Activated CD8-positive, alpha-beta T cell treated with anti-CD3 and anti-CD28 coated beads for 36 hours (primary cell): ENCODE results near the gene TMEM232. TPM values are rescaled to one million over a fixed set of nuclear protein-coding genes. Genes with fewer than 3 reads are reported as not detected.

Experiments used
- ATAC-seq: fragments of 200-7000 bp; cut with Tn5 transposase; one replicate; pipeline ENCODE4 v1.10.0; 2021; ENCODE audit warnings: mild to moderate bottlenecking, moderate library complexity
- CTCF ChIA-PET: fragments of 350-600 bp; sonication (Branson Sonifier 250); formaldehyde crosslinking; loops from one replicate; lab custom pipeline; 2021; ENCODE audit warnings: antibody characterized with exemption; lab: Charles Lee
- POLR2A ChIA-PET: fragments of 350-600 bp; sonication (Branson Sonifier 250); formaldehyde crosslinking; loops from one replicate; lab custom pipeline; 2021; ENCODE audit warnings: antibody characterized with exemption; lab: Charles Lee
- DNase-seq: peaks from one replicate; pipeline ENCODE4 v3.0.0-alpha.2; 2020
- H3K27ac Mint-ChIP-seq: one replicate; pipeline ENCODE4 v1.8.0; 2021; ENCODE audit warnings: mild to moderate bottlenecking, mixed read lengths
- H3K27me3 Mint-ChIP-seq: one replicate; pipeline ENCODE4 v1.8.0; 2021; ENCODE audit warnings: mixed read lengths
- H3K36me3 Mint-ChIP-seq: one replicate; pipeline ENCODE4 v1.8.0; 2021; ENCODE audit warnings: low read depth, mixed read lengths
- H3K4me1 Mint-ChIP-seq: one replicate; pipeline ENCODE4 v1.8.0; 2021; ENCODE audit warnings: low read depth, mixed read lengths
- H3K4me3 Mint-ChIP-seq: one replicate; pipeline ENCODE4 v1.8.0; 2021; ENCODE audit warnings: mild to moderate bottlenecking, moderate library complexity, mixed read lengths
- H3K9me3 Mint-ChIP-seq: one replicate; pipeline ENCODE4 v1.8.0; 2021; ENCODE audit warnings: mixed read lengths
- CTCF ChIP-seq: fragments of 200-600 bp; IDR thresholded peaks from one replicate; pipeline ENCODE4 v1.8.0; 2022; ENCODE audit warnings: antibody characterized with exemption, mild to moderate bottlenecking
- intact Hi-C: fragments of 100-400 bp; cut with micrococcal nuclease; formaldehyde crosslinking; loops from one replicate; pipeline ENCODE4 v1.10.0; 2022
- total RNA-seq, 2 experiments: library from RNA; stranded (reverse); gene quantifications; one replicate each; pipeline ENCODE4 v1.2.3, GENCODE V29; 2021

Gene TMEM232
- total RNA-seq, 2 experiments from 2014 or later = 0.27 to 0.49 TPM

DNA sequence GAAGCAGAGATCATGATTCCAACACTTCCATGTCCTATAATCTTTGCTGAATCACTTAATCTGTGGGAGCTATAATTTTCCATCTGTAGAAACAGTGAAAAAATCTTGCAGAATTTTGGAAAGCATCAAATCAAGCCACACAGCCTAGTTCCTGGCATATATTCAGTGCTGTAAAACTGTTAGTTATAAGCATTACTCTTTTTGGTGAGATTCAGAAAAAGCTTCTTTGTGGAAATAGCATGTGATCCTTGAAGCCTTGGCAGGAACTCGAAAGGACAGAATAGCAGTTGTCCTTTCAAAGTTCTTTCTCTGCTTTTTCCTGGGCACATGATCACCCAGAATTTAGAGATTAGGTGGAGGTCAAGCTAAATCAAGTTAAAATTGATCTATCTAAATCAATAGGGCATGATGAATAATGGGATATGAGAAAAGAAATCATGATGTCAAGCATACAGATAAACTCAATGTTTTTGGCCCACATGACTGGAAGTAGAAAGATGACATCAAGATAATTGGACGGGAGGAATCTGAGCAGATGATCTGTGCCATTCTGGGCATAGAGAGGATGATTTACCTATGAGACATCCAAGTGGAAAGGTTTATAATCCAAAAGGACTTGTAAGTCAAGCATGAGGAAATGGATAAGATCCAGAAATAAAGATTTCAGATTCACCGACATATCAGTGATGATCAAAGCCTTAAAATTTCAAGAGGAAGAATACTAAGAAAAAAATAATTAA is 73.1 kb downstream of the TMEM232 start:
- intact Hi-C loops = no loop called here
- POLR2A ChIA-PET = no interaction called here
- no peak overlapping the region for H3K4me3 Mint-ChIP-seq
- no peak for TF ChIP-seq CTCF
- DNase-seq (no peak), ATAC-seq (no peak)
- CTCF ChIA-PET = interaction anchor here (1.1 kb wide), 1 partner anchor 8 kb away, joined by 3 read pairs; no protein-coding TSS in a partner anchor
- H3K9me3 Mint-ChIP-seq = no peaks in the 10 kb centered on the region
- H3K27ac Mint-ChIP-seq = no peak overlapping the region
- no peaks in the 10 kb centered on the region for H3K36me3 Mint-ChIP-seq
- H3K4me1 Mint-ChIP-seq = no peaks in the 10 kb centered on the region
- H3K27me3 Mint-ChIP-seq = peaks cover 5% of the 10 kb centered on the region

DNA sequence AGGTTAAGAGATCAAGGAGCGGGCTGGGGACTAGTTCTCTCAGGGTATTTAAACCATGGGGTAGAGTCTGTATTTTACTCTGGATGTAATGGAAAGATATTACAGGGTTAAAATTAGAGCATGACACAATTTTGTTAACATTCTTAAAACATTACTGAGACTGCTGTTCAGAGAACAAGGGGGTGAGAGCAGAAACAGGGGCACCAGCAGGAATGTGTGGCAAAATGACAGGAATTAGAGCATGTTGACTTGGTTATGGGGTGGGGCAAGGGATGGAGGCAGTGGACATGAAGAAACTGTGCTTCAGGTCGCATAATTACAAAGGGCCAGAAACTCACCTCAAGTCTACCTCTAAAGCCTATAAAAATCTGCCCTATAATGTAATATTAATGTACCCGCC is 75.0 kb downstream of the TMEM232 start:
- DNase-seq (no peak), ATAC-seq (no peak)
- CTCF ChIA-PET = no interaction called here
- Mint-ChIP-seq H3K4me3 (no peak overlapping the region), H3K36me3 (no peaks in the 10 kb centered on the region), H3K27ac (no peak overlapping the region), H3K4me1 (no peaks in the 10 kb centered on the region), H3K27me3 (peaks cover 7% of the 10 kb centered on the region), H3K9me3 (no peaks in the 10 kb centered on the region)
- TF ChIP-seq CTCF = no peak
- intact Hi-C loops = no loop called here
- POLR2A ChIA-PET = no interaction called here

GRCh38 chr5:110644357-110644756 is 82.1 kb downstream of the TMEM232 start:
- H3K4me3 Mint-ChIP-seq = no peak overlapping the region
- intact Hi-C loops = no loop called here
- CTCF ChIA-PET = interaction anchor here (0.8 kb wide), 1 partner anchor 17 kb away, joined by 3 read pairs; no protein-coding TSS in a partner anchor
- peaks cover 6% of the 10 kb centered on the region for H3K27me3 Mint-ChIP-seq
- H3K4me1 Mint-ChIP-seq = no peaks in the 10 kb centered on the region
- ATAC-seq (no peak), DNase-seq (no peak)
- no peaks in the 10 kb centered on the region for H3K9me3 Mint-ChIP-seq
- POLR2A ChIA-PET = no interaction called here
- no peak overlapping the region for H3K27ac Mint-ChIP-seq
- no peaks in the 10 kb centered on the region for H3K36me3 Mint-ChIP-seq
- no peak for TF ChIP-seq CTCF

DNA sequence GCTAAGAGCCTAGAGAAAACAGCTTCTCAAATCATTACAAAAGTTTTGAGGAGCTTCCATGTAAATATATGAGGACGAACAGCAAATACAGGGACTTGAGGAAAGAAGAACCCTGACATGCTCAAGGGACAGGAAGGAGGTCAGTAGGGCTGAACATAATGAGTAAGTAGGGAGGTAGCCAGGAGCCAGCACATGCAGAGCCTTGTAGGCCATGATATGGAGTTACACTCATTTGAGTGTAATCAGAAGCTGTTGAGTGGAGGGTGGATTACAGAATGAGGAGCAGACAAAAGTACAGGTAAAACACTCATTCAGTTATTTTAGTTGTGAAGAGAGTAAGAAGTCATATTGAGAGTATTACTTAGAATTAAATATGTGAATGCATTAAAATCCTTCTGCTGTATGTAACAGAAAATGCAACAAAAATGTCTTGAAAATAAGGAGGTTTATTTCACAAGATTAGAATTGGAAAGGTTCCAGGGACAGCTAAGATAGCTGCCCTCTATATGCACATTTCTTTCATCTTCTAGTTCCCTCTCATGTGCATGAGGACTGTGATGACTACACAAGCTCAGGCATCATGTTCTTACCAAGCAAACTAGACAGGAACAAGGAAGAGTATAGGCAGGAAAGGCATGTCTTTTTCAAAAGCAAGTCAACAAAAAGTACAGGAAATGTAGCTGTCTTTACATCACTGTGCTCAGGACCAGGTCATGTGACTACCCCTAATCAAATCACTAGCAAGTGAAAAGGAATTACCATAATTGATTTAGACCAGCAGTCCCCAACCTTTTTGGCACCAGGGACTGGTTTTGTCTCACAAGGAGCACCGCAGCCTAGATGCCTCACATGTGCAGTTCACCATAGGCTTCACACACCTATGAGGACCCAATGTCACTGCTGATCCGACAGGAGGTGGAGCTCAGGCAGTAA is 87.2 kb downstream of the TMEM232 start:
- Mint-ChIP-seq H3K36me3 (no peaks in the 10 kb centered on the region), H3K27ac (no peak overlapping the region), H3K9me3 (no peaks in the 10 kb centered on the region), H3K27me3 (peaks cover 4% of the 10 kb centered on the region), H3K4me3 (no peak overlapping the region), H3K4me1 (peaks cover 2% of the 10 kb centered on the region)
- no peak for ATAC-seq
- ChIA-PET CTCF (interaction anchor here (1.8 kb wide), 1 partner anchor 14 kb away, joined by 4 read pairs; no protein-coding TSS in a partner anchor), POLR2A (no interaction called here)
- intact Hi-C loops = no loop called here
- DNase-seq = no peak
- TF ChIP-seq CTCF = no peak
